ENCODE results near the gene TBC1D22A. TPM values are rescaled to one million over a fixed set of nuclear protein-coding genes. Genes with fewer than 3 reads are reported as not detected.

The TBC1D22A gene
- total and polyA plus RNA-seq, 2 experiments from 2014 or later = 15.3 to 19.8 TPM

- Histone ChIP-seq H3K4me1 (ENCODE audit: insufficient read depth) (no peaks in the 10 kb centered on the region), H3K4me2 (no peak overlapping the region), H3K27ac (no peak overlapping the region), H3K9me2 (replicated peaks; ENCODE audit: insufficient read depth) (no peaks in the 10 kb centered on the region), H2AFZ (no peak overlapping the region), H3K79me2 (no peaks in the 10 kb centered on the region), H3K27me3 (no peaks in the 10 kb centered on the region), H3K4me3 (no peak overlapping the region), H3K36me3 (replicated peaks; ENCODE audit: insufficient read depth, low read depth) (no peaks in the 10 kb centered on the region), H4K20me1 (ENCODE audit: insufficient read depth, poor library complexity, severe bottlenecking) (no peaks in the 10 kb centered on the region), H3K9me3 (ENCODE audit: low read depth) (no peaks in the 10 kb centered on the region)
- TF ChIP-seq CTCF (IDR thresholded peaks at IDR 0.05; ENCODE audit: poor library complexity) (no peak), EZH2 (IDR thresholded peaks at IDR 0.05; ENCODE audit: borderline replicate concordance) (no peak), EZH2phosphoT487 (IDR thresholded peaks at IDR 0.05; ENCODE audit: low read depth, severe bottlenecking, unreplicated experiment) (no peak)
- WGBS (ENCODE audit: low lambda C conversion rate, missing lambda C conversion rate) = 92% methylated on average over 12 of the region's 12 CpGs
- DNase-seq (ENCODE audit: low spot score) = no peak
Observed at GRCh38 chr22:46998331-46998730, 235.9 kb downstream of the TBC1D22A start.

DNA sequence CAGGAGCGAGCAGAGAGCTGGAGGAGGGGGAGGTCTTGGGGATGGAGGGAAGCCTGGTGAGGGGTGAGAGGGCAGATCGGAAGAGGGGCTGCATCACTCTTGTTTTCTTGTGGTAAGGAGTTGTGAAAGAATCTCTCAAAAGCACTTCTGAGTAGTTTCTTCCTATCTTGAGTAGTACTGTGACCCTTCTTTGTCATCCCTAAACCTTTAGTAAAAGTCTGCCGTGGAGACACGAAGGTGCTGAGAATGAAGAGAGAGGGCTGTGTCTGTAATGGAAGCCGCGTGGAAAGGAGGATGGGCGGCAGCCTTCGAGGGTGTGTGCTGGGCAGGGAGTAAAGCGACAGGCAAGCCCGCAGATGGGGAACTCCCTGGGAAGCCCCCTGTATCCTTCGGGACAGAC, 237.8 kb downstream of the TBC1D22A start:
- H3K27ac ChIP-seq = no peak overlapping the region
- H3K4me1 ChIP-seq (ENCODE audit: insufficient read depth) = no peaks in the 10 kb centered on the region
- H3K36me3 ChIP-seq (replicated peaks; ENCODE audit: insufficient read depth, low read depth) = no peaks in the 10 kb centered on the region
- H2AFZ ChIP-seq = no peak overlapping the region
- no peak for TF ChIP-seq CTCF (IDR thresholded peaks at IDR 0.05; ENCODE audit: poor library complexity)
- TF ChIP-seq EZH2 (IDR thresholded peaks at IDR 0.05; ENCODE audit: borderline replicate concordance) = no peak
- TF ChIP-seq EZH2phosphoT487 (IDR thresholded peaks at IDR 0.05; ENCODE audit: low read depth, severe bottlenecking, unreplicated experiment) = no peak
- H3K79me2 ChIP-seq = no peaks in the 10 kb centered on the region
- no peaks in the 10 kb centered on the region for H3K9me3 ChIP-seq (ENCODE audit: low read depth)
- H3K4me3 ChIP-seq = no peak overlapping the region
- no peaks in the 10 kb centered on the region for H3K27me3 ChIP-seq
- H3K4me2 ChIP-seq = no peak overlapping the region
- no peak for DNase-seq (ENCODE audit: low spot score)
- no peaks in the 10 kb centered on the region for H3K9me2 ChIP-seq (replicated peaks; ENCODE audit: insufficient read depth)
- no peaks in the 10 kb centered on the region for H4K20me1 ChIP-seq (ENCODE audit: insufficient read depth, poor library complexity, severe bottlenecking)
- 95% methylated on average over 11 of the region's 11 CpGs for WGBS (ENCODE audit: low lambda C conversion rate, missing lambda C conversion rate)

DNA sequence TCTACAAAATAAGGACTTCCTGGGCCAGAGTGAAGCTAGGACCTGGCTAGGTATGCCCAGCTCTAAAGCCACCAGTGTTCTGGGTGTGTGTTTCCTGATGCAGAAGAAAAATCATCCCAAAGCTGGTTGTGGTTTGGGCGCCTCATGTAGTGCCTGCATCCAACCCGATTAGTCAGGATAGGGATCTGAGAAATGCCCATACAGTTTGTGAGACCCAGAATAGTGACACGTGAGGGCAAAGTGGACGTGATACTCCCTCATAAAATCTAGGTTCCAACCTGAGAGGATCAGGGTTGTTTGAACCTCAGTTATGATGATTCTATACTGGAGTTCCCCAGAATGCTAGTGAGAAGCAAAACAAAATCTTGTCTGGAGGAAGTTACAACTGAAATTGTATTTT, 238.4 kb downstream of the TBC1D22A start:
- no peak for TF ChIP-seq EZH2phosphoT487 (IDR thresholded peaks at IDR 0.05; ENCODE audit: low read depth, severe bottlenecking, unreplicated experiment)
- no peak for TF ChIP-seq EZH2 (IDR thresholded peaks at IDR 0.05; ENCODE audit: borderline replicate concordance)
- TF ChIP-seq CTCF (IDR thresholded peaks at IDR 0.05; ENCODE audit: poor library complexity) = no peak
- Histone ChIP-seq H3K36me3 (replicated peaks; ENCODE audit: insufficient read depth, low read depth) (no peaks in the 10 kb centered on the region), H3K27ac (no peak overlapping the region), H3K4me3 (no peak overlapping the region), H3K27me3 (no peaks in the 10 kb centered on the region), H3K4me1 (ENCODE audit: insufficient read depth) (no peaks in the 10 kb centered on the region), H3K9me3 (ENCODE audit: low read depth) (no peaks in the 10 kb centered on the region), H4K20me1 (ENCODE audit: insufficient read depth, poor library complexity, severe bottlenecking) (no peaks in the 10 kb centered on the region), H3K79me2 (no peaks in the 10 kb centered on the region), H2AFZ (no peak overlapping the region), H3K9me2 (replicated peaks; ENCODE audit: insufficient read depth) (no peaks in the 10 kb centered on the region), H3K4me2 (no peak overlapping the region)
- no peak for DNase-seq (ENCODE audit: low spot score)
- 92% methylated on average over 4 of the region's 4 CpGs for WGBS (ENCODE audit: low lambda C conversion rate, missing lambda C conversion rate)

GRCh38 chr22:47001288-47001687, 238.8 kb downstream of the TBC1D22A start:
- H3K4me2 ChIP-seq = no peak overlapping the region
- no peaks in the 10 kb centered on the region for H3K4me1 ChIP-seq (ENCODE audit: insufficient read depth)
- H3K4me3 ChIP-seq = no peak overlapping the region
- TF ChIP-seq EZH2phosphoT487 (IDR thresholded peaks at IDR 0.05; ENCODE audit: low read depth, severe bottlenecking, unreplicated experiment) (no peak), EZH2 (IDR thresholded peaks at IDR 0.05; ENCODE audit: borderline replicate concordance) (no peak), CTCF (IDR thresholded peaks at IDR 0.05; ENCODE audit: poor library complexity) (no peak)
- no peaks in the 10 kb centered on the region for H3K27me3 ChIP-seq
- no peaks in the 10 kb centered on the region for H3K36me3 ChIP-seq (replicated peaks; ENCODE audit: insufficient read depth, low read depth)
- H2AFZ ChIP-seq = no peak overlapping the region
- no peaks in the 10 kb centered on the region for H3K79me2 ChIP-seq
- H3K9me3 ChIP-seq (ENCODE audit: low read depth) = no peaks in the 10 kb centered on the region
- no peaks in the 10 kb centered on the region for H3K9me2 ChIP-seq (replicated peaks; ENCODE audit: insufficient read depth)
- H4K20me1 ChIP-seq (ENCODE audit: insufficient read depth, poor library complexity, severe bottlenecking) = no peaks in the 10 kb centered on the region
- H3K27ac ChIP-seq = no peak overlapping the region
- DNase-seq (ENCODE audit: low spot score) = no peak
- WGBS (ENCODE audit: low lambda C conversion rate, missing lambda C conversion rate) = 94% methylated on average over 9 of the region's 9 CpGs
